GM23338 (cell line): Measurements from ENCODE around the gene MPP1. TPM values are rescaled to one million over a fixed set of nuclear protein-coding genes. Genes with fewer than 3 reads are reported as not detected.

Experiments used
- ATAC-seq: fragments of 200-7000 bp; cut with Tn5 transposase; 3 replicates; pipeline ENCODE4 v1.9.1; 2020
- DNase-seq: peaks from one replicate; pipeline ENCODE4 v3.0.0-alpha.2; 2015; ENCODE audit warnings: low spot score
- H2AFZ ChIP-seq: fragments of 200-600 bp; sonication (generic); 2 replicates; pipeline ENCODE4 v1.8.0; 2016; ENCODE audit warnings: antibody characterized with exemption, mild to moderate bottlenecking, moderate library complexity
- H3F3A ChIP-seq: fragments of 200-600 bp; sonication (generic); replicated peaks from 2 replicates; pipeline ENCODE4 v1.8.0; 2017; ENCODE audit warnings: antibody characterized with exemption, mixed run types, low read depth
- H3K27ac ChIP-seq: fragments of 200-600 bp; sonication (generic); 2 replicates; pipeline ENCODE4 v1.6.1; 2016; ENCODE audit warnings: low read depth
- H3K27me3 ChIP-seq: fragments of 200-600 bp; sonication (generic); 2 replicates; pipeline ENCODE4 v1.8.0; 2016; ENCODE audit warnings: mild to moderate bottlenecking, mixed run types, moderate library complexity; ENCODE audit not compliant: insufficient read depth
- H3K36me3 ChIP-seq: fragments of 200-600 bp; sonication (generic); 2 replicates; pipeline ENCODE4 v1.8.0; 2016; ENCODE audit warnings: mild to moderate bottlenecking; ENCODE audit not compliant: insufficient read depth
- H3K4me1 ChIP-seq: fragments of 200-600 bp; sonication (generic); 2 replicates; pipeline ENCODE4 v1.8.0; 2016; ENCODE audit warnings: mild to moderate bottlenecking, moderate library complexity; ENCODE audit not compliant: insufficient read depth
- H3K4me2 ChIP-seq: fragments of 200-600 bp; sonication (generic); 2 replicates; pipeline ENCODE4 v1.7.1; 2017; ENCODE audit warnings: mixed run types
- H3K4me3 ChIP-seq: fragments of 200-600 bp; sonication (generic); 2 replicates; pipeline ENCODE4 v1.6.1; 2016; ENCODE audit warnings: mixed run types
- H3K79me2 ChIP-seq: fragments of 200-600 bp; sonication (generic); replicated peaks from 2 replicates; pipeline ENCODE4 v1.8.0; 2017; ENCODE audit warnings: mild to moderate bottlenecking; ENCODE audit not compliant: insufficient read depth
- H3K9me2 ChIP-seq: fragments of 200-600 bp; sonication (generic); 2 replicates; pipeline ENCODE4 v1.8.0; 2017; ENCODE audit not compliant: insufficient read depth
- H4K20me1 ChIP-seq: fragments of 200-600 bp; sonication (generic); replicated peaks from 2 replicates; pipeline ENCODE4 v1.8.0; 2017; ENCODE audit warnings: mild to moderate bottlenecking; ENCODE audit not compliant: insufficient read depth
- H3K27ac Mint-ChIP-seq: 2 replicates; pipeline ENCODE4 v1.8.0; 2020; ENCODE audit warnings: inconsistent platforms, mild to moderate bottlenecking, moderate library complexity, mixed read lengths
- H3K27me3 Mint-ChIP-seq: 3 replicates; pipeline ENCODE4 v1.8.0; 2022; ENCODE audit warnings: low read depth, mild to moderate bottlenecking, moderate library complexity, mixed read lengths, inconsistent platforms; ENCODE audit not compliant: insufficient read depth, poor library complexity
- H3K36me3 Mint-ChIP-seq: 3 replicates; pipeline ENCODE4 v1.8.0; 2021; ENCODE audit warnings: low read depth, mild to moderate bottlenecking, inconsistent platforms, moderate library complexity, mixed read lengths
- H3K4me1 Mint-ChIP-seq: 3 replicates; pipeline ENCODE4 v1.8.0; 2020; ENCODE audit warnings: mild to moderate bottlenecking, inconsistent platforms, mixed read lengths
- H3K4me3 Mint-ChIP-seq: 3 replicates; pipeline ENCODE4 v1.8.0; 2021; ENCODE audit warnings: moderate library complexity, mild to moderate bottlenecking, inconsistent platforms, mixed read lengths
- H3K9me3 Mint-ChIP-seq: 3 replicates; pipeline ENCODE4 v1.8.0; 2020; ENCODE audit warnings: moderate library complexity, mild to moderate bottlenecking, inconsistent platforms, mixed read lengths
- CREB1 ChIP-seq: fragments of 250-450 bp; sonication (Bioruptor Pico); IDR thresholded peaks from 2 replicates; pipeline ENCODE4 v1.5.0; 2020; ENCODE audit warnings: low read depth, mild to moderate bottlenecking, moderate library complexity
- CTCF ChIP-seq, 2 experiments: fragments of 200-600 bp in 1 of 2; sonication (generic) in 1 of 2; conservative IDR thresholded peaks; 2 replicates each; pipeline versions ENCODE4 v1.5.1 to v1.6.1; 2016 to 2017; ENCODE audit warnings: antibody characterized with exemption in 2 of 2, low read depth in 2 of 2, mild to moderate bottlenecking in 2 of 2, moderate library complexity in 1 of 2
- ETS1 ChIP-seq: IDR thresholded peaks from 2 replicates; pipeline ENCODE4 v1.6.1; 2016; ENCODE audit warnings: antibody characterized with exemption
- EZH2 ChIP-seq: fragments of 200-600 bp; sonication (generic); IDR thresholded peaks from one replicate; pipeline ENCODE4 v1.8.0; 2017; ENCODE audit warnings: antibody characterized with exemption, mild to moderate bottlenecking, low read depth; ENCODE audit not compliant: unreplicated experiment
- EZH2phosphoT487 ChIP-seq: fragments of 200-600 bp; sonication (generic); IDR thresholded peaks from one replicate; pipeline ENCODE4 v1.8.1; 2018; ENCODE audit warnings: antibody characterized with exemption; ENCODE audit not compliant: unreplicated experiment
- JUNB ChIP-seq: IDR thresholded peaks from one replicate; pipeline ENCODE4 v1.6.1; 2016; ENCODE audit warnings: antibody characterized with exemption; ENCODE audit not compliant: unreplicated experiment
- POLR2AphosphoS5 ChIP-seq: IDR thresholded peaks from 2 replicates; pipeline ENCODE4 v1.6.1; 2016; ENCODE audit warnings: antibody characterized with exemption, low read depth
- ZNF331 ChIP-seq: fragments of 250-450 bp; sonication (Bioruptor Pico); IDR thresholded peaks from 2 replicates; pipeline ENCODE4 v1.5.0; 2020; ENCODE audit warnings: low read depth, mild to moderate bottlenecking, moderate library complexity
- ZNF462 ChIP-seq: fragments of 250-450 bp; sonication (Bioruptor Pico); IDR thresholded peaks from 2 replicates; pipeline ENCODE4 v1.5.0; 2020; ENCODE audit warnings: mild to moderate bottlenecking, moderate library complexity
- polyA plus RNA-seq: library from polyadenylated mRNA; unstranded; fragments of >200 nt; fragmentation: Nextera tagmentation; extraction: Ambion mirVana; gene quantifications from 2 replicates; pipeline ENCODE4 v1.2.1, GENCODE V29; 2016
- total RNA-seq: library from RNA; depleted of rRNA; stranded (reverse); fragments of >200 nt; shearing (Covaris generic); gene quantifications from 2 replicates; pipeline ENCODE4 v1.2.3, GENCODE V29; 2014

MPP1 gene
- total and polyA plus RNA-seq, 2 experiments from 2014 or later: 18.7 to 27.2 TPM

GRCh38 chrX:154813801-154814200 is 8.5 kb upstream of the MPP1 start:
- H4K20me1 ChIP-seq: no peaks in the 10 kb centered on the region
- H3K4me2 ChIP-seq: 0 out of 2 replicates have a peak overlapping the region, but pooled peaks have one; percentile 7
- no peak overlapping the region for H3K4me3 ChIP-seq
- DNase-seq (peak; percentile 56), ATAC-seq (peak; percentile 49; the same call in 1 of the 3 replicates)
- Mint-ChIP-seq H3K4me3 (no peak overlapping the region), H3K36me3 (peaks cover 19% of the 10 kb centered on the region), H3K27ac (no peak overlapping the region), H3K27me3 (no peaks in the 10 kb centered on the region), H3K4me1 (peaks cover 17% of the 10 kb centered on the region), H3K9me3 (peaks cover 23% of the 10 kb centered on the region)
- no peaks in the 10 kb centered on the region for H3K9me2 ChIP-seq
- no peaks in the 10 kb centered on the region for H3K27me3 ChIP-seq
- no peaks in the 10 kb centered on the region; the same call in 1 of the 2 replicates for H3K79me2 ChIP-seq
- H3K4me1 ChIP-seq: peaks cover 30% of the 10 kb centered on the region
- H3K27ac ChIP-seq: 0 out of 2 replicates have a peak overlapping the region, but pooled peaks have one; percentile 7
- H3F3A ChIP-seq: no peaks in the 10 kb centered on the region
- TF ChIP-seq CTCF (conservative IDR thresholded peaks at IDR 0.05; ENCODE audit: low read depth in 2 of 2): no peak
- no peak for TF ChIP-seq ETS1
- H3K36me3 ChIP-seq: no peaks in the 10 kb centered on the region
- H2AFZ ChIP-seq: no peak overlapping the region

GRCh38 chrX:154812341-154813101 is 7.2 kb upstream of the MPP1 start:
- Histone ChIP-seq H3K4me1 (peaks cover 30% of the 10 kb centered on the region), H3K4me3 (no peak overlapping the region), H3K36me3 (no peaks in the 10 kb centered on the region), H3K27ac (peak overlapping the region; percentile 85), H3K4me2 (peak overlapping the region; percentile 7; the same call in 1 of the 2 replicates), H4K20me1 (no peaks in the 10 kb centered on the region), H2AFZ (no peak overlapping the region), H3F3A (no peaks in the 10 kb centered on the region), H3K79me2 (no peaks in the 10 kb centered on the region; the same call in 1 of the 2 replicates), H3K9me2 (no peaks in the 10 kb centered on the region), H3K27me3 (no peaks in the 10 kb centered on the region)
- Mint-ChIP-seq H3K27me3 (no peaks in the 10 kb centered on the region), H3K9me3 (peaks cover 29% of the 10 kb centered on the region), H3K36me3 (peaks cover 19% of the 10 kb centered on the region), H3K4me3 (no peak overlapping the region), H3K27ac (no peak overlapping the region), H3K4me1 (peaks cover 16% of the 10 kb centered on the region)
- DNase-seq (no peak), ATAC-seq (no peak)
- TF ChIP-seq EZH2phosphoT487 (no peak), POLR2AphosphoS5 (no peak), ZNF331 (no peak), EZH2 (no peak), CTCF (conservative IDR thresholded peaks at IDR 0.05; ENCODE audit: low read depth in 2 of 2) (no peak), JUNB (no peak), ZNF462 (CRISPR knock-in tag) (no peak), CREB1 (CRISPR knock-in tag) (no peak)
